Kidney (tissue), 14 donors: ENCODE measurements around the gene NINL. TPM values are rescaled to one million over a fixed set of nuclear protein-coding genes. Genes with fewer than 3 reads are reported as not detected.

Experiments
- DNase-seq, 5 donors: peaks; one replicate each; pipeline ENCODE4 v3.0.0-alpha.2; 2013 to 2020
- FAIRE-seq: peaks from 2 replicates; lab custom pipeline; 2012; peaks lifted over from hg19 to GRCh38; lab: Jason Lieb, UNC
- H3K27ac ChIP-seq, 2 donors: one replicate each; pipeline ENCODE4 v1.7.0; 2013; ENCODE audit warnings: low read depth in 2 of 2, low read length in 2 of 2, inconsistent platforms in 1 of 2
- H3K27me3 ChIP-seq: one replicate; pipeline ENCODE4 v1.7.1; 2013; ENCODE audit warnings: low read length, inconsistent platforms; ENCODE audit not compliant: control insufficient read depth, insufficient read depth
- H3K36me3 ChIP-seq, 3 donors: one replicate each; pipeline versions ENCODE4 v1.7.0 to v1.7.1; 2013; ENCODE audit warnings: low read length in 3 of 3, control low read depth in 1 of 3, inconsistent platforms in 1 of 3; ENCODE audit not compliant: insufficient read depth in 3 of 3, control insufficient read depth in 2 of 3
- H3K4me1 ChIP-seq, 3 donors: one replicate each; pipeline versions ENCODE4 v1.7.0 to v1.7.1; 2013; ENCODE audit warnings: low read length in 3 of 3, inconsistent platforms in 1 of 3, low read depth in 1 of 3; ENCODE audit not compliant: control insufficient read depth in 2 of 3, insufficient read depth in 2 of 3
- H3K4me3 ChIP-seq, 3 donors: one replicate each; pipeline versions ENCODE4 v1.7.0 to v1.8.1; 2013; ENCODE audit warnings: low read length in 3 of 3, control low read depth in 1 of 3, inconsistent platforms in 1 of 3
- H3K9ac ChIP-seq, 3 donors: one replicate each; pipeline versions ENCODE4 v1.7.0 to v1.7.1; 2013; ENCODE audit warnings: low read length in 3 of 3, control low read depth in 1 of 3, inconsistent platforms in 1 of 3
- H3K9me3 ChIP-seq, 3 donors: one replicate each; pipeline versions ENCODE4 v1.7.0 to v1.7.1; 2013; ENCODE audit warnings: low read length in 3 of 3, control low read depth in 1 of 3, inconsistent platforms in 1 of 3; ENCODE audit not compliant: control insufficient read depth in 2 of 3, insufficient read depth in 1 of 3
- intact Hi-C: fragments of 100-400 bp; cut with DNase I; formaldehyde crosslinking; loops from one replicate; pipeline ENCODE4 v1.11.1; 2022
- polyA plus RNA-seq: library from polyadenylated mRNA; stranded (reverse); fragments of 350-450 nt; fragmentation: Illumina TruSeq; extraction: RNeasy Lipid Tissue Mini Kit (QIAGEN cat#74804); gene quantifications from one replicate; pipeline ENCODE4 v1.2.3, GENCODE V29; 2014; ENCODE audit warnings: low read depth, low replicate concordance; ENCODE audit not compliant: insufficient read depth
- total RNA-seq: library from RNA; stranded (reverse); fragmentation: NEBNext Ultra II Directional; extraction: Animal tissue kit (Norgen Biotek cat#: 25700); gene quantifications from one replicate; pipeline ENCODE4 v1.2.1, GENCODE V29; 2021
- TF ChIP-seq, protein P1 (sequence below): IDR thresholded peaks from 3 replicates; pipeline ENCODE4 v1.5.1; 2012; ENCODE audit warnings: mild to moderate bottlenecking, moderate library complexity, borderline replicate concordance; ENCODE audit not compliant: insufficient read depth; ENCODE audit errors: extremely low read depth
- donor health status: control.
- donor health status: control.
- donor health status: control.
- donor health status: control.
- donor health status: control.
- donor health status: DM: yes; HTN: yes; CAD: no.
- donor health status: Normal renal cell carcinoma (clear cell type).

Gene NINL
- total and polyA plus RNA-seq, 2 donors from 2014 or later, result 23.4 to 25.2 TPM

DNA sequence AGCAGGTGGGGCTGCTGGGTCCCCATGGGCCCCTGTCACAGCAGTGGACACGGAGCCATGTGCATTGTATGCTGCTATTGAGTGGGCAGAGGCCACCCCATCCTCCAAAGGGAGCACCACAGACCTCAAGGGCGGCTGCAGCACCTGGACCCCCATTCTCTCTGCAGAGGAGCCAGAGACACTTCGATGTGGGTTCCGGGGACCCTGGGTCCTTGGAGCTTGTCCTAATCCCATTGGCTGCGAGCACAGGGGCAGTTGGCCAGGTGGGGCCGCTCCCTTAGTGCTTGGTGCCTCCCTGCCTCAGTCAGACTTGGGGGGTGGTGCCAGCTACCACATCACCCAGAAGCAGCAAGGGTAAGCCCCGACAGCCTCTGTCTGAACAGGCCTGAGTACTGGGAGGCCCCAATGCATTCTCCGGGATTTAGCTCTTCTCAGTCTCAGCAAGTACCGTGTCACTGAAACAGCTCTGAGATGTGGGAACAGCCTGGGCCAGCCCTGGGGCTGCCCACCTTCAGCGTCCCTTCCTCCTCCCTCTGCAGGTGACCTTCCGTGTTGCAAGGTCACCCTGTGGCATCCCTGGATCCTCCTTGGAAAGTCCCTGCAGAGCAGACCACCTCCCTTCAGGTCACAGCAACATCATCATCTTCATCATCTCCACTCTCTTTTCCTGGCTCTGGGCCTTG is 104.0 kb downstream of the NINL start:
- no peak for FAIRE-seq
- H3K36me3 ChIP-seq, result peaks cover 0 to 32% (median 19%) of the 10 kb centered on the region in 3 donors

DNA sequence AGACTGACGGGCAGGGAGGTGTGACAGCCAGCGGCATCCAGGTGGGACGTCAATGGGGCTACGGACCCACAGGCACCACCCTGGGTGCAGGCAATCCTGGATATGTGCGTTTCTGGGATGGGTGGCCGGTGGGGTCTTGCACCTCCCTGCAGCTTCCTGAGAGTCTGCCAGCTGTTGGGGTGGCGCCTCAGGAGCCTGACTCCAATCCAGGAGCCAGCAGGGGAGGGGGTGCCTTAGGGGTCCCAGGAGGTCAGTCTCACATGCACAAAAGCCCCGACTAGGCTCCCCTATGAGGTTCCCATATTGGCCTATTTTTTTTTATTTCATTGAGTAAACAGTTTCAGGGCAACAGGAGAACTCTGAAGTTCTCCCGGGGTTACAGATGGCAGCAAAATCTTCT is 104.5 kb downstream of the NINL start:
- TF ChIP-seq, protein P1, sequence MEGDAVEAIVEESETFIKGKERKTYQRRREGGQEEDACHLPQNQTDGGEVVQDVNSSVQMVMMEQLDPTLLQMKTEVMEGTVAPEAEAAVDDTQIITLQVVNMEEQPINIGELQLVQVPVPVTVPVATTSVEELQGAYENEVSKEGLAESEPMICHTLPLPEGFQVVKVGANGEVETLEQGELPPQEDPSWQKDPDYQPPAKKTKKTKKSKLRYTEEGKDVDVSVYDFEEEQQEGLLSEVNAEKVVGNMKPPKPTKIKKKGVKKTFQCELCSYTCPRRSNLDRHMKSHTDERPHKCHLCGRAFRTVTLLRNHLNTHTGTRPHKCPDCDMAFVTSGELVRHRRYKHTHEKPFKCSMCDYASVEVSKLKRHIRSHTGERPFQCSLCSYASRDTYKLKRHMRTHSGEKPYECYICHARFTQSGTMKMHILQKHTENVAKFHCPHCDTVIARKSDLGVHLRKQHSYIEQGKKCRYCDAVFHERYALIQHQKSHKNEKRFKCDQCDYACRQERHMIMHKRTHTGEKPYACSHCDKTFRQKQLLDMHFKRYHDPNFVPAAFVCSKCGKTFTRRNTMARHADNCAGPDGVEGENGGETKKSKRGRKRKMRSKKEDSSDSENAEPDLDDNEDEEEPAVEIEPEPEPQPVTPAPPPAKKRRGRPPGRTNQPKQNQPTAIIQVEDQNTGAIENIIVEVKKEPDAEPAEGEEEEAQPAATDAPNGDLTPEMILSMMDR, result no peak
- intact Hi-C loops, result no loop called here
- no peak for FAIRE-seq

More for the DNA sequence above, 104.0 kb downstream of the NINL start:
- DNase-seq, result peak in 1 of 5 donors; percentile 58
- Histone ChIP-seq H3K4me1 (peaks cover 0 to 3% (median 2%) of the 10 kb centered on the region in 3 donors), H3K9me3 (no peaks in the 10 kb centered on the region), H3K27me3 (no peaks in the 10 kb centered on the region), H3K4me3 (no peak overlapping the region), H3K9ac (no peak overlapping the region), H3K27ac (no peak overlapping the region)
- TF ChIP-seq, protein P1, result no peak
- intact Hi-C loops, result no loop called here

DNA sequence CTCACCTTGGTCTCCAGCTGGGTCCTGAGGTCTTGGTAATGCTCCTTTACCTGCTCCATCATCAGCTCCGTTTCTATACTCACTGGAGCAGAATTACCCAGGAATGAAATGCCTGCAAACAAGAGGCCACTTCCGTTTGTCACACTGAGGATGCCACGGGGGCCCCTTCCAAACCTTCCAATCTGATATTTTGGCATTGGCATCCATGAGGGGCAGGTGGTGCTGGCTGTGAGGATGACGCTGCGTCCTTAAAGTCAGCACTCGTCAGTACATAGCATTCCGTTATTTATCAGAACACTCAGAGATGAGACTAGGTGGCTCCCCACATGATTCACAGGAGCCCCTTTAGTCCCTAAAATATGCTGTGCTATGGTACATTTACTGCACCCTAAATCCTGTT is 105.2 kb downstream of the NINL start:
- Histone ChIP-seq H3K4me3 (no peak overlapping the region), H3K36me3 (peaks cover 0 to 30% (median 19%) of the 10 kb centered on the region in 3 donors), H3K9ac (no peak overlapping the region), H3K27me3 (no peaks in the 10 kb centered on the region), H3K4me1 (peaks cover 0 to under 1% (median 0%) of the 10 kb centered on the region in 3 donors), H3K9me3 (no peaks in the 10 kb centered on the region), H3K27ac (no peak overlapping the region)
- TF ChIP-seq, protein P1, result no peak
- DNase-seq, result no peak
- intact Hi-C loops, result no loop called here
- FAIRE-seq, result no peak

More for the DNA sequence above, 104.5 kb downstream of the NINL start:
- Histone ChIP-seq H3K9me3 (no peaks in the 10 kb centered on the region), H3K9ac (no peak overlapping the region), H3K4me3 (no peak overlapping the region), H3K4me1 (peaks cover 0 to 3% (median 0%) of the 10 kb centered on the region in 3 donors), H3K27me3 (no peaks in the 10 kb centered on the region), H3K36me3 (peaks cover 0 to 31% (median 19%) of the 10 kb centered on the region in 3 donors), H3K27ac (no peak overlapping the region)
- peak in 1 of 5 donors; percentile 49 for DNase-seq
